ENCODE results near the gene HCFC2.

GRCh38 chr12:104060791-104061190, 3.5 kb upstream of the HCFC2 start:
- TF ChIP-seq EZH2 (IDR thresholded peaks at IDR 0.05; ENCODE audit: insufficient read depth, low read length) (no peak), CTCF (IDR thresholded peaks at IDR 0.05; ENCODE audit: insufficient read depth, low read depth, low read length) (no peak)

Measured in astrocyte (in vitro differentiated cells and primary cell).